Measurements from ENCODE around the gene POTEF. TPM values are rescaled to one million over a fixed set of nuclear protein-coding genes. Genes with fewer than 3 reads are reported as not detected.
"Not testable (repeated sequence)": the region's sequence is repeated elsewhere in the genome, so short reads cannot be mapped to it uniquely, and the experiment has no call there.

The POTEF gene
- total RNA-seq, 1 experiment from 2014 or later: not detected

- DNase-seq (ENCODE audit: low spot score); H3K36me3 ChIP-seq (ENCODE audit: insufficient read depth, low read length, poor library complexity, severe bottlenecking); H3K9me3 ChIP-seq (ENCODE audit: low read depth, low read length, poor library complexity, severe bottlenecking); POLR2A ChIA-PET (ENCODE audit: low non-redundant PET); H3K27ac ChIP-seq (ENCODE audit: low read depth, low read length, poor library complexity, severe bottlenecking); intact Hi-C loops (cut with micrococcal nuclease; ENCODE audit: unreplicated experiment); H3K4me3 ChIP-seq (ENCODE audit: low read depth, low read length, poor library complexity, severe bottlenecking); H3K4me1 ChIP-seq (ENCODE audit: insufficient read depth, low read length, poor library complexity, severe bottlenecking); CTCF ChIA-PET; H3K27me3 ChIP-seq (replicated peaks; ENCODE audit: insufficient read depth, low read depth, low read length, poor library complexity); BruUV-seq (replicated peaks): not testable (repeated sequence)
Measured at GRCh38 chr2:130139331-130140280, 10.6 kb upstream of the POTEF start.

GRCh38 chr2:130138841-130139251 is 9.8 kb upstream of the POTEF start:
- BruUV-seq (replicated peaks); POLR2A ChIA-PET (ENCODE audit: low non-redundant PET); H3K27ac ChIP-seq (ENCODE audit: low read depth, low read length, poor library complexity, severe bottlenecking); CTCF ChIA-PET; H3K36me3 ChIP-seq (ENCODE audit: insufficient read depth, low read length, poor library complexity, severe bottlenecking); H3K4me3 ChIP-seq (ENCODE audit: low read depth, low read length, poor library complexity, severe bottlenecking); intact Hi-C loops (cut with micrococcal nuclease; ENCODE audit: unreplicated experiment); H3K4me1 ChIP-seq (ENCODE audit: insufficient read depth, low read length, poor library complexity, severe bottlenecking); H3K27me3 ChIP-seq (replicated peaks; ENCODE audit: insufficient read depth, low read depth, low read length, poor library complexity); H3K9me3 ChIP-seq (ENCODE audit: low read depth, low read length, poor library complexity, severe bottlenecking); DNase-seq (ENCODE audit: low spot score): not testable (repeated sequence)

- H3K36me3 ChIP-seq (ENCODE audit: insufficient read depth, low read length, poor library complexity, severe bottlenecking); intact Hi-C loops (cut with micrococcal nuclease; ENCODE audit: unreplicated experiment); H3K27me3 ChIP-seq (replicated peaks; ENCODE audit: insufficient read depth, low read depth, low read length, poor library complexity); CTCF ChIA-PET; H3K4me1 ChIP-seq (ENCODE audit: insufficient read depth, low read length, poor library complexity, severe bottlenecking); BruUV-seq (replicated peaks); H3K9me3 ChIP-seq (ENCODE audit: low read depth, low read length, poor library complexity, severe bottlenecking); H3K27ac ChIP-seq (ENCODE audit: low read depth, low read length, poor library complexity, severe bottlenecking); H3K4me3 ChIP-seq (ENCODE audit: low read depth, low read length, poor library complexity, severe bottlenecking); POLR2A ChIA-PET (ENCODE audit: low non-redundant PET); DNase-seq (ENCODE audit: low spot score): not testable (repeated sequence)
Measured at GRCh38 chr2:130138326-130138725, 9.3 kb upstream of the POTEF start.

- DNase-seq (ENCODE audit: low spot score); CTCF ChIA-PET; H3K27me3 ChIP-seq (replicated peaks; ENCODE audit: insufficient read depth, low read depth, low read length, poor library complexity); H3K27ac ChIP-seq (ENCODE audit: low read depth, low read length, poor library complexity, severe bottlenecking); intact Hi-C loops (cut with micrococcal nuclease; ENCODE audit: unreplicated experiment); H3K4me1 ChIP-seq (ENCODE audit: insufficient read depth, low read length, poor library complexity, severe bottlenecking); BruUV-seq (replicated peaks); H3K9me3 ChIP-seq (ENCODE audit: low read depth, low read length, poor library complexity, severe bottlenecking); H3K36me3 ChIP-seq (ENCODE audit: insufficient read depth, low read length, poor library complexity, severe bottlenecking); H3K4me3 ChIP-seq (ENCODE audit: low read depth, low read length, poor library complexity, severe bottlenecking); POLR2A ChIA-PET (ENCODE audit: low non-redundant PET): not testable (repeated sequence)
Measured at GRCh38 chr2:130137118-130137517, 8.1 kb upstream of the POTEF start.

- H3K27me3 ChIP-seq (replicated peaks; ENCODE audit: insufficient read depth, low read depth, low read length, poor library complexity); BruUV-seq (replicated peaks); CTCF ChIA-PET: not testable (repeated sequence)
Measured at GRCh38 chr2:130136546-130136945, 7.5 kb upstream of the POTEF start.

More at GRCh38 chr2:130136546-130136945, 7.5 kb upstream of the POTEF start:
- H3K27ac ChIP-seq (ENCODE audit: low read depth, low read length, poor library complexity, severe bottlenecking); H3K4me1 ChIP-seq (ENCODE audit: insufficient read depth, low read length, poor library complexity, severe bottlenecking); H3K9me3 ChIP-seq (ENCODE audit: low read depth, low read length, poor library complexity, severe bottlenecking); POLR2A ChIA-PET (ENCODE audit: low non-redundant PET); H3K4me3 ChIP-seq (ENCODE audit: low read depth, low read length, poor library complexity, severe bottlenecking); DNase-seq (ENCODE audit: low spot score); intact Hi-C loops (cut with micrococcal nuclease; ENCODE audit: unreplicated experiment); H3K36me3 ChIP-seq (ENCODE audit: insufficient read depth, low read length, poor library complexity, severe bottlenecking): not testable (repeated sequence)

All from A673 (cell line).